Measurements from ENCODE around the gene TMED3.

TMED3 gene

DNA sequence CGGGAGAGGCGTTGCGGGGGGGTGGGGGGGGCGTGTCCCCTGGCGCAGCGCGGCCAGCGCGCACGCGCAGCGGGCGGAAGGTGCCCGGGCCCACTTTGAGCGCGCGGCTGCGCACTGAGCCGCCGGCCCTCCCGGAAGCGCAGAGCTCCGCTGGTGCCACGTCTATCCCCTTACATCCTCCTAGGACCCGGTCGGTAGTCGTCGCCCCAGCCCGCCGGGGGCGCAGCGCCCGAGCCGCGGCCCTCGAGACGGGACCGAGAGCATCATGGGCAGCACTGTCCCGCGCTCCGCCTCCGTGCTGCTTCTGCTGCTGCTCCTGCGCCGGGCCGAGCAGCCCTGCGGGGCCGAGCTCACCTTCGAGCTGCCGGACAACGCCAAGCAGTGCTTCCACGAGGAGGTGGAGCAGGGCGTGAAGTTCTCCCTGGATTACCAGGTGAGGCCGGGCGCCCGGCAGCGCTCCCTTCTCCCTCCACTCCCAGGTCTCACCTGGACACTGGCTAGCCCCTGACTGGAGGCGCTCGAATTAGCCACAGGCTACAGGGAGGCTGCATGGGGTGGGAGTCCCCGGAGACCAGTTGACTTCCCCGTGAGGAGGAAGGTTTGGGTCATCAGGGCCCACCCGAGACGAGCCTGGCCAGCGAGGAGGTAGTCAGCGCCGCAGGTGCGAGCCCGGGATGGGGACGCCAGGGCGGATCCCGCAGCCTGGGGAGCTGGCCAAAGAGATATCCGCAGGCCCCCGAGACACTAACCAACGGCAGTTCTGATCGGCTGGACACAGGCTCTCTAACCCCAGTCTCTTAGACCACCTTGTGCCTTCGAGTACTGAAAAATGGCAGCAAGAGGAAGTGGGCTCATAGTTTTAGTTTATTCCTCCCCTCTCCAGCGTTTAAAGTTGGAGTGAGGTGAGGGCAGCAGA is at the start of gene TMED3:
Gene TMED3, plus strand, starts transcription at position 128 of the 916 bp plus-strand sequence. Its CDS starts 138 bp downstream, at position 266.
- peak; percentile 88 for DNase-seq

- DNase-seq = no peak
Observed at GRCh38 chr15:79261836-79262235, 49.1 kb upstream of the TMED3 start.

GRCh38 chr15:79265167-79265566 is 45.7 kb upstream of the TMED3 start:
- DNase-seq = no peak

- no peak for DNase-seq
Observed at GRCh38 chr15:79265987-79266579, 44.8 kb upstream of the TMED3 start.

GRCh38 chr15:79282371-79283251 is 28.3 kb upstream of the TMED3 start, which contains the start of gene ANKRD34C:
Gene ANKRD34C, plus strand, starts transcription at chr15:79282722. Its CDS starts 10,563 bp downstream, at chr15:79293285.
- peak; percentile 69 for DNase-seq

DNA sequence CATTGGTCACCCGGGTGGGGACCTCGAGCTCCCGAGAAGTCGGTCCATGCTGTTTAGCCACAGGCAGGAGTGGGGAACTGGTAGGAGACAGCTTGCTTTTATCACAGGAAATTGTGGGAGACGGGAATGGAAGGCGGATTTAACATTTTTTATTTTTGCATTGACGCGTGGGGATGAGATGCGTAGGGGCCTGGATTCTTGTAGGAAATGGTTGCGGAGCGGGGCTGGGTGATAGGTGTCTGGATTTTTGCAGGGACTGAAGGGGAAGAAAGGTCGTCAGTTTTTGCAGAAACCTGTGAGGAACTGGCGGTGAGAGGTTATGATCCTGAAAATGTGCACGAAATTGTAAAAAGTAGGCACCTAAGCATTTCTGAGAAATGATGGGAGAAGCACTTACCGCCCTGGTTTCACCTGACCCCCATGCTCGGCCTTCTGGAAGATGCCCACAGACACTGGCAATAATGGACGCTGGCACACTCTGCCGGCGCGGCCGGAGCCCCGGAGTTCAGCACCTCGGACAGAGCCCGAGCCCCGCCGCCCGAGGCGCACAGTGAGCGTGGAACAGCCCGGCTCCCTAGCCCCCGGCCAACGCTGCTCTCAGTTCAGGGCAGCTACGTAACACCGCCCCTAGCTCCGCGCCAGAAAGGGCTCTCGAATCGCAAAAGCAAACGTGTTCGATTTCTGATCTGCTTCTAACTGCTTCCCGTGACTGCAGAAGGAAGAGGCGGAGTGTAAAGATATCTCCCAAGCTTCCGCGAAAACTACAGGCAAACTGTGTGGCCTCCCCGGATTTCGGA is 27.5 kb upstream of the TMED3 start:
- peak; percentile 84 for DNase-seq

DNA sequence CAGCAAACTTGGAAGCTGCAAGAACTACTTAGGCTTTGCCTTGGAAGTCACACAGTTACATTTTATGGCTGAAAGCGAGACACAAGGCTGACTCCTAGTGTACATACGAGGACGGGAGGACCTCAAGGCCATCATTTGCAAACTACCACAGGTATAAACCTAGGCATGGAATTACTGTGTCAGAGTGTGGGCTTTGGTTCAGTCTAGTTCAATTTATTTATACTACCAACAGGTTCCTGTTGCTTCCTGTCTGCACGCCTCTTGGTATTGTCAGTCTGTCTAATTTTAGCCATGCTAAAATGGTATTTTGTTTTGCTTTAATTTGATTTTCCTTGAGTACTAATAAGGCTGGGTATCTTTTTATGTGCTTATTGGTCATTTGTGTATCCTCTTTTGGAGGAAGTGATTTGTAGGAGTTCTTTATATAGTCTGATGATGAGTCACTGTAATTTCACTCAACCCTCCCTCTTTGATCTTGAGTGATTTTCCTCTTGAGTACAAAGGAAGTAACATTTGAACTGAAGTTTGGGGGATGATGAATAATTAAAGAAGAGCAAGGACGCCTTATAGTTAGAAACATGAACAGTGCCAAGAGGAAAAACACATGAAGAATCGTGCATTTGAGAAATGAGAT is 20.2 kb upstream of the TMED3 start:
- DNase-seq = no peak

GRCh38 chr15:79292011-79292410 is 18.9 kb upstream of the TMED3 start:
- no peak for DNase-seq

DNA sequence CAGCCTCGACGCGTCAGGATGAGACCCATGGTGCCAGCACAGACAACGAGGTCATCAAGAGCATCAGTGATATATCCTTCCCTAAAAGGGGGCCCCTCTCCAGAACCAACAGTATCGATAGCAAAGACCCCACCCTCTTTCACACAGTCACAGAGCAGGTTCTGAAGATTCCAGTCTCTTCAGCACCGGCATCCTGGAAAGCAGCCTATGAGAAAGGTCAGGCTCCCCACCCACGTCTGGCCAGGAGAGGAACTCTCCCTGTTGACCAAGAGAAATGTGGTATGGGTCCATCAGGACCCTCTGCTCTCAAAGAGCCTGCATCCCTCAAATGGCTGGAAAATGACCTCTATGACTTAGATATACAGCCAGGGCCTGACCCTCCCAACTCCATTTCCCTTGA is 16.8 kb upstream of the TMED3 start:
- DNase-seq = no peak

- DNase-seq = no peak
Observed at GRCh38 chr15:79296583-79296982, 14.3 kb upstream of the TMED3 start.

DNA sequence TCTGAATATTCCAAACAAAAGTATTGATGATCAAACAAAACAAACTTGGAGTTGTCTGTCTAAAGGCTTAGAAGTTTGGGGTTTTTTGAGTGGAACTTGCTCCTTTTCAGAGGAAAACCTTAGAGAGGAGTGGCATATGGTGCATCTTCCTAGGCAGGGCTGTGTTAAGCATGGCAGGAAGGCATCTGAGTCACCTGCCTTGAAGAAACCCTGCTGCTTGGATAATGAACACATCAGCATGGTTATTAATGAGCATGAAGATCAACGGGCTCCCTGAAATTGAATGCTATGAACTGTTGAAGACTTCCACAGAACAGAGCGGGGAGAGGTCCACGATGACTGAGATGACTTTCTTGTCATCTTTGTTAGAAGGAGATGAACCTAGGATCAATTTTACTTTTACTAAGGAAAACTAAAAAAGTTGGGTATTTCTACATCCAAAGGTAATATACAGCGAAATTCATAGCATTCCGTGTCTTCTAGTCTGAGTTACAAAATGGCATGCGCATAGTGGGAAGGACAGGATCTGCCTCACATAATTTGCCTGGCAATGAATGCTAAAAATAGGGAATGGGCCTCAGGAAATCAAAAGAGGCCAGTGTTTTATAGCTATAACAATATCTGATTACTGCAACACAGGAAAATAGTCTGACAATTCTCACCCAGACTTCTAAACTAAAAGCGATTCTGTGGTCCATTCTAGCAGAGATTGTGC is 11.6 kb upstream of the TMED3 start:
- no peak for DNase-seq

DNA sequence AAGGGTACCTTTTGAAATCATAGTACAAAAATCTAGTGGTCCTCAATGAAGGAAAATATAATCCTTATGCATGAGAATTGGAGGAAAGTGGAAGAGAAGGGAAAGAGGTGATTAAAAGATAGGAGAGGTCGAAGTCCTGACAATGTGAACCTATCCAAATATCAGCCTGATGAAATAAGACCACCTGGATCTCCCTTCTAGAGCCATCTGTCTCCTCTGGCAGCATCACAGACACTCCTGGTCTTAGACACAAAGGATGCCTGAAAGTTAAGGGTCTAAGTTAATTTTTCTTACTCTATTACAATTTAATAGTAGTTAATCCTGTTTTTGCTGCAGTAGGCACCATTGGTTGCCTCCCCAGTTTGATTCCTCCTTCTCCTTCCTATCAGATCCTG is 11.1 kb upstream of the TMED3 start:
- no peak for DNase-seq

GRCh38 chr15:79307251-79307650 is 3.7 kb upstream of the TMED3 start:
- DNase-seq = no peak

GRCh38 chr15:79308874-79309273 is 2.0 kb upstream of the TMED3 start:
- DNase-seq = no peak

- no peak for DNase-seq
Observed at GRCh38 chr15:79310612-79310984, 314 bp upstream of the TMED3 start.

DNA sequence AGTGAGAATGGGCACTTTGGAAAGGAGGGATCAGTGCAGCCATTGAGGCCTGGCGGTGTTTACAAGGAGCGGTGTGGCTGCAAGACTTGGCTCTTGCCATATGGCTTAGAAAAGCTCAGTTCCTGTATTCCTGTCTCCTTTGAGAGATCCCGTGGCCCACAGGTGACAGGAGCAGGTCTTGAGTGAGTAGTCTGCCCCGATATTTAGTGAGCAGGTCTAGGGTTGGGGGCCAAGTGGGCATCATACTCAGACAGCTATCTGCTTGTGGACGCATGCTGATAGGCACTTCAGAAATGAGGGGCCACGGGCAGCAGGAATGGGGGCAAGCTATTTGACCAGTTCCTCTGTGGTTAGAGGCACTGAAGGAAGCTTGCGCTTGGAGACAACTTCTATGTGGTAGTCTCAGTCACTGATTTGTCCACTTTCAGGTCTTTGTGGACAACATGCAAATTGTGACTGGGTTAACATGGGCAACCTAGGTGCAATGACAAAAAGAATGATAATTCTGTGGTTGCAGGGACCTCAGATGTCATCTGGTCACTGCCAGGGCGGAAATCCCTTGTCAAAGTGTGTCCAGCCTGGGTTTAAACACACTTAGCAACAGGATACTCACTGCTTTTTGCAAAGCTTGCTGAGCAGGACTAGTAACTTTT is 1.1 kb downstream of the TMED3 start:
- no peak for DNase-seq

- no peak for DNase-seq
Observed at GRCh38 chr15:79314186-79314585, 3.3 kb downstream of the TMED3 start.

- DNase-seq = no peak
Observed at GRCh38 chr15:79314811-79315210, 3.9 kb downstream of the TMED3 start.

DNA sequence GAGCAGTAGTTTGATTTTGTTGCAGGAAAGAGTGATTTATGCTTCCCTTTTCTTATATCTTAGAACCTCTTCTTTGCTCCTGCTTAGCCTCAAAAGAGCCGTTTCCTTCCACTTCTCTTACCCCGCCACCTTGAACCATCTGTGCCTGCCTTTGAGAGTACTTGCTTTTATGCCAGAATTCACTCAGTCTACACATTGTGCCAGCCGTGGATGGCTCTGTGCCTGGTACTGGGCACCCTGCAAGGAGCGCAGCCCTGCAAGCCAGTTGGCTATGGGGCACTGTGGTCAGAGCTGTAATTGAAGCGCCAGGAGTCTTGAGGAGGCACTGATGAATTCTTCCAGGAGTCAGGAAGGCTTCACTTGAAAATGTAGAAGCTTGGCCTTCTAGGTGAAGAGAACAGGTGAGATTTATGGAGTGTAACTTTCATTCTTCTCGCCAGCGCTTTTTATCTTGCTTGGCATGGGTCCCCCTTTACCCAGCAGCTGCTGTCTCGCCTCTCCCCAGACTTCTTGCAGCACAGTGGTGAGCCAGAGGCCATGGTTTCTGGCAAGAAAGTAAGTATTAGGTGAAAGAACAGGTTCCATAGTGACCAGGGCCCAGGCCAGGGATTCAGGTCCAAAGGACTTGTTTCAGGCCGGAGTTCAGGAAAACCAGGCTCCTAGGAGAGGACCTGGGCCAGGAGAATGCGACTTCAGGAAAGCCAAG is 4.9 kb downstream of the TMED3 start:
- DNase-seq = no peak

GRCh38 chr15:79316864-79317263 is 6.0 kb downstream of the TMED3 start:
- DNase-seq = no peak

All from retina (tissue), 1 donor.